ENCODE results near the gene ARVCF. TPM values are rescaled to one million over a fixed set of nuclear protein-coding genes. Genes with fewer than 3 reads are reported as not detected.

Gene ARVCF
- total RNA-seq, 2 experiments from 2014 or later: 1.5 to 2.4 TPM

GRCh38 chr22:20008221-20008995 is 8.2 kb downstream of the ARVCF start:
- Mint-ChIP-seq H3K4me3 (no peak overlapping the region), H3K4me1 (ENCODE audit: low read depth) (no peaks in the 10 kb centered on the region), H3K9me3 (peaks cover 12% of the 10 kb centered on the region), H3K36me3 (no peaks in the 10 kb centered on the region), H3K27me3 (no peaks in the 10 kb centered on the region), H3K27ac (no peak overlapping the region)
- CTCF ChIA-PET: no interaction called here
- POLR2A ChIA-PET: no interaction called here
- no peak for DNase-seq
- intact Hi-C loops (cut with micrococcal nuclease): no loop called here

- intact Hi-C loops (cut with micrococcal nuclease): no loop called here
- POLR2A ChIA-PET: no interaction called here
- Mint-ChIP-seq H3K4me3 (no peak overlapping the region), H3K27me3 (no peaks in the 10 kb centered on the region), H3K9me3 (peaks cover 19% of the 10 kb centered on the region), H3K4me1 (ENCODE audit: low read depth) (no peaks in the 10 kb centered on the region), H3K27ac (no peak overlapping the region), H3K36me3 (peaks cover 2% of the 10 kb centered on the region)
- CTCF ChIA-PET: no interaction called here
- no peak for DNase-seq
Measured at GRCh38 chr22:20004464-20004863, 12.2 kb downstream of the ARVCF start.

- ChIA-PET CTCF (no interaction called here), POLR2A (no interaction called here)
- no peak for DNase-seq
- Mint-ChIP-seq H3K4me3 (no peak overlapping the region), H3K9me3 (peaks cover 19% of the 10 kb centered on the region), H3K27me3 (no peaks in the 10 kb centered on the region), H3K27ac (no peak overlapping the region), H3K36me3 (peaks cover 2% of the 10 kb centered on the region), H3K4me1 (ENCODE audit: low read depth) (no peaks in the 10 kb centered on the region)
- intact Hi-C loops (cut with micrococcal nuclease): no loop called here
Measured at GRCh38 chr22:20003304-20003703, 13.3 kb downstream of the ARVCF start.

DNA sequence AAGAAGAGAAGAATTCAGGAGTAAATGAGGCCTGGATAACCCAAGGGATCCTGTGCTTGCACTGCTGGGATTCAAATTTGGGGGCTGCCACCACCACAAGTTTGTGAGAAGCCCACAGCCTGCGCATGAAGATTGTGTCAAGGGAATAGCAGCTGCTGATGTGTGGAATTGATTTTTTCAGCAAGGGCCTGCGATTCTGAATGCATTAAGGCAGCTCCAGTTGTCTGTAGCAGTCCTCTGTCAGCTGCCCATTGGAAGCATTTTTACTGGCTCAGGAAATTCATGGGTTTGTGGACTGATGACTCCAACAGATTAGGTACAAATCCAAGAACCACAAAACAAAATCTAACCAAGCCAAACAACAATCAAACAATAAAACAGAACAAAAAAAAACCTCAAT is 14.0 kb downstream of the ARVCF start:
- Mint-ChIP-seq H3K9me3 (peaks cover 19% of the 10 kb centered on the region), H3K4me3 (no peak overlapping the region), H3K36me3 (peaks cover 2% of the 10 kb centered on the region), H3K4me1 (ENCODE audit: low read depth) (no peaks in the 10 kb centered on the region), H3K27ac (no peak overlapping the region), H3K27me3 (no peaks in the 10 kb centered on the region)
- POLR2A ChIA-PET: no interaction called here
- no peak for DNase-seq
- intact Hi-C loops (cut with micrococcal nuclease): no loop called here
- CTCF ChIA-PET: no interaction called here

DNA sequence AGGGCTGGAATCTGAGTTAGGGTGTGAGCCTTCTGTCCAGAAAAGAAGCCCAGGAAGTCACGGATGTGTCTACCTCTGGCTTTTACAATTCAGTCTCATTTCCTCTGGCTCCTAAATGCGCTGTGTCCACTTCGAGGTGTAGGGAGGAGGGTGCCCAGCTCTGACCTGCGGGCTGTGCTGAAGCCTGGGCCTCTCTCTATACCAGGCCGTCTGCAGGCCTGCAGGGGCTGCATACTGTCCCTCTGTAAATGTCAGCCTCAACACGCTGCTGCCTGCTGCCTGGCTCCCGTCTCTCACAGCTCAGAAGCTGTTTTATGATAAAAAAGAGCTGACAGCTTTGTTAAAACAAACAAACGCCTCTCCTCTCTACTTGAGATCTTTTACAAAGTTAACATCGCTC is 14.5 kb downstream of the ARVCF start:
- H3K27me3 Mint-ChIP-seq: no peaks in the 10 kb centered on the region
- H3K9me3 Mint-ChIP-seq: peaks cover 19% of the 10 kb centered on the region
- DNase-seq: no peak
- CTCF ChIA-PET: no interaction called here
- intact Hi-C loops (cut with micrococcal nuclease): no loop called here
- no peak overlapping the region for H3K27ac Mint-ChIP-seq
- POLR2A ChIA-PET: no interaction called here
- H3K36me3 Mint-ChIP-seq: peaks cover 2% of the 10 kb centered on the region
- H3K4me1 Mint-ChIP-seq (ENCODE audit: low read depth): no peaks in the 10 kb centered on the region
- H3K4me3 Mint-ChIP-seq: no peak overlapping the region

- CTCF ChIA-PET: no interaction called here
- peaks cover 2% of the 10 kb centered on the region for H3K36me3 Mint-ChIP-seq
Measured at GRCh38 chr22:20001082-20001638, 15.5 kb downstream of the ARVCF start.

DNA sequence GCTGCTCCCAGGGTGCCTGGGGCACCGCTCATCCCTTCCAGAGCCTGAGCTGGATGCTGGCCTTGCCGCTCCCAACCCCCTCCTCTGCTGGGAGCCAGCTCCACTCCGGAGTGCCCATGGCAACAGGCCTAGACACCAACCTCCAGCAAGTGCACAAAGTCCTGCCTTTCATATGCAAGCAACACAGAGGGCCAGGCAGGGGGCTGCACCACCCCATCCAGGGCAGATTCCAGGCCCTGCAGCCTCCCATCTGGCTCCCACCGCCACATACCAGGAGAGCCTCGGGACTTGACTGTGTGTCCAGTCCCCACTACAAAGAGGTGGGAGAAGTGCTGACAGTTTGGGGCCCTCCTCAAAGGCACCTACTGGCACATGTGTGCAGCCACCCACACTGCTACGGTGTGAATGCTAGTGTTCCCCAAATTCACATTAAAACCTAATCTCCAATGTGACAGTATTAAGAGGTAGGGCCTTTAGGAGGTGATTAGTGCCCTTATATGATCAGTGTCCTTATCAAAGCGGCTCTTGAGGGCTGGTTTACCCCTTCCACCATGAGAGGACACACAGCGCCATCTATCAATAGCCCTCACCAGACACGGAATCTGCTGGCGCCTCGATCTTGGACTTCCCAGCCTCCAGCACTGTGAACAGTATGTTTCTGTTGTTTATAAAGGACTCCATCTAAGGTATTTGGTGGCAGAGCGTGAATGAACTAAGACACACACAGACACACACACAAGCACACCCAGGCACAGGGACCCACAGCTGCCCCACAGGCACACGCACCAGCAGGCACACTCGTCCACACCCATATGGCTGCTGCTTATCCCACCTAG is 16.2 kb downstream of the ARVCF start:
- no peak overlapping the region for H3K4me3 Mint-ChIP-seq
- DNase-seq: no peak

More at GRCh38 chr22:20001082-20001638, 15.5 kb downstream of the ARVCF start:
- POLR2A ChIA-PET: no interaction called here
- no peak for DNase-seq
- Mint-ChIP-seq H3K4me1 (ENCODE audit: low read depth) (no peaks in the 10 kb centered on the region), H3K9me3 (peaks cover 19% of the 10 kb centered on the region), H3K27ac (no peak overlapping the region), H3K27me3 (no peaks in the 10 kb centered on the region), H3K4me3 (no peak overlapping the region)
- intact Hi-C loops (cut with micrococcal nuclease): no loop called here

GRCh38 chr22:19998991-19999820 is 17.4 kb downstream of the ARVCF start:
- intact Hi-C loops (cut with micrococcal nuclease): no loop called here
- ChIA-PET CTCF (no interaction called here), POLR2A (no interaction called here)
- Mint-ChIP-seq H3K27ac (no peak overlapping the region), H3K36me3 (peaks cover 2% of the 10 kb centered on the region), H3K4me3 (no peak overlapping the region), H3K9me3 (peaks cover 14% of the 10 kb centered on the region), H3K4me1 (ENCODE audit: low read depth) (no peaks in the 10 kb centered on the region), H3K27me3 (no peaks in the 10 kb centered on the region)
- no peak for DNase-seq

More for the DNA sequence above, 16.2 kb downstream of the ARVCF start:
- Mint-ChIP-seq H3K9me3 (peaks cover 19% of the 10 kb centered on the region), H3K27me3 (no peaks in the 10 kb centered on the region), H3K27ac (no peak overlapping the region), H3K36me3 (peaks cover 2% of the 10 kb centered on the region), H3K4me1 (ENCODE audit: low read depth) (no peaks in the 10 kb centered on the region)
- intact Hi-C loops (cut with micrococcal nuclease): no loop called here
- ChIA-PET CTCF (no interaction called here), POLR2A (no interaction called here)

- intact Hi-C loops (cut with micrococcal nuclease): no loop called here
- H3K4me3 Mint-ChIP-seq: no peak overlapping the region
- no peaks in the 10 kb centered on the region for H3K4me1 Mint-ChIP-seq (ENCODE audit: low read depth)
- CTCF ChIA-PET: interaction anchor here (1.4 kb wide), 1 partner anchor 28 kb away, joined by 3 read pairs; no protein-coding TSS in a partner anchor
- no peak for DNase-seq
- peaks cover 7% of the 10 kb centered on the region for H3K9me3 Mint-ChIP-seq
- H3K27ac Mint-ChIP-seq: no peak overlapping the region
- peaks cover 2% of the 10 kb centered on the region for H3K36me3 Mint-ChIP-seq
- POLR2A ChIA-PET: no interaction called here
- H3K27me3 Mint-ChIP-seq: no peaks in the 10 kb centered on the region
Measured at GRCh38 chr22:19998232-19998951, 18.2 kb downstream of the ARVCF start.

GRCh38 chr22:19997561-19998231 is 18.9 kb downstream of the ARVCF start:
- H3K27ac Mint-ChIP-seq: no peak overlapping the region
- H3K4me1 Mint-ChIP-seq (ENCODE audit: low read depth): no peaks in the 10 kb centered on the region
- intact Hi-C loops (cut with micrococcal nuclease): no loop called here
- peaks cover under 1% of the 10 kb centered on the region for H3K9me3 Mint-ChIP-seq
- DNase-seq: no peak
- CTCF ChIA-PET: interaction anchor here (1.4 kb wide), 1 partner anchor 27 kb away, joined by 3 read pairs; no protein-coding TSS in a partner anchor
- H3K36me3 Mint-ChIP-seq: no peaks in the 10 kb centered on the region
- no peak overlapping the region for H3K4me3 Mint-ChIP-seq
- H3K27me3 Mint-ChIP-seq: no peaks in the 10 kb centered on the region
- POLR2A ChIA-PET: no interaction called here

- no peak overlapping the region for H3K27ac Mint-ChIP-seq
- CTCF ChIA-PET: no interaction called here
- POLR2A ChIA-PET: no interaction called here
- no peaks in the 10 kb centered on the region for H3K27me3 Mint-ChIP-seq
- intact Hi-C loops (cut with micrococcal nuclease): no loop called here
- no peak for DNase-seq
- no peak overlapping the region for H3K4me3 Mint-ChIP-seq
- no peaks in the 10 kb centered on the region for H3K9me3 Mint-ChIP-seq
- no peaks in the 10 kb centered on the region for H3K36me3 Mint-ChIP-seq
- H3K4me1 Mint-ChIP-seq (ENCODE audit: low read depth): no peaks in the 10 kb centered on the region
Measured at GRCh38 chr22:19996694-19997384, 19.8 kb downstream of the ARVCF start.
